ENCODE data around the gene RSPH1.

RSPH1 gene

DNA sequence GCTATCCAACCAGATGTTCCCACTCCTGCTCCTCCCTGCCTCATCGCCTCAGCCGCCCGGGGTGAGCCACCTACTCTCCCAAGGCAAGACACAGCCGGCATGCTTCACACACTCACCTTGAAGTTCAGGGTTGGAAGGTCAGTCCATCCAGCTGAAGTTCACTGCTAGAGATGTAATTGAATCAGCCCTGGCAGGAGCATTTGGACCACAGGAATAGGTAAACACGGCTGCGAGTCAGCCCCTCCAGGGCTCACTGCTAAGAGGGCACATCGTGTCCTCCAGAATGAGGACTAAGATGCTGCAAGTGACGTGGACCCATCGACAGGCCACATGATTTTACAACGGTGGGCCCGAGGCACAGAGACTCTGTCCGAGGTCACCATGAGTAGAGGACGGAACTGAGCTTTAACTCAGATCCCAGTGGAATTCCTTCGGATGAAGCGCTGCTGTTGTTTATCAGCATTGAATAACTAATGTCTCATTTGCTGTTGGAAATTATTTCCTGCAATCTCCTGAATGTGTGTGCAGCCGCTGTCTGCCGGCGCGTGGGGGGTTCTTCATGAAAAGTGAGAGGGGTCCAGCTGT lies 41.9 kb downstream of the RSPH1 start:
- intact Hi-C loops (cut with DNase I), result no loop called here
- peak in 1 of 10 donors; percentile 18 for DNase-seq

DNA sequence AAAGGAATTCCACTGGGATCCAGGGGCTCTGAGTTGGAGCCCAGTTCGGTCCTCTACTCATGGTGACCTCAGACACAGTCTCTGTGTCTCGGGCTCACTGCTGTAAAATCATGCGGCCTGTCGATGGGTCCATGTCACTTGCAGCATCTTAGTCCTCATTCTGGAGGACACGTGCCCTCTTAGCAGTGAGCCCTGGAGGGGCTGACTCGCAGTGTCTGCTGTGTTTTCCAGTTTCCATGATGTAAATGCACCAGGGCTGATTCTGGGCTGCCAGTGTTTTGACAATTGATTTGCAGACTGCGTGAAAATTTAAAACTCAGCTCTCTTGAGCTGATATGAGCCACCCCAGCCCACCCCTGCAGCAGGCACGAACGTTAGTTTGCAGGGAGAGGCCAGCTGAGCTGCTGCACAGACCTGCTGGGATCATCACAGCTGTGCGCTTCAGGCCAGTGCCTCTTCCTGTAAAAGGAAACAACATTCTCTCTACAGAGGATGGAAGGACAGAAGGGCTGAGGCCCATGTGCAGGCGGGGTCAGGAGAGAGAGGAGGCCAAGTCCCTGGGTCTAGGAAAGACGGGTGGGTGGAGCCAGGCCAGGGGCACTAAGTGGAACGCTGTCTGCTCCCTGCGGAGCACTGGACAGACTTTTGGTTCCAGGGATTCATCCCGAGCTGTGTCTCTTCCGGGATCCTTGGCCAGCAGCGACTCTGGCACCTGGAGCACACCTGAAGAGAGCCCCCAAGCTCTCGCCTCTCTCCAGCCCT lies 42.6 kb downstream of the RSPH1 start:
- peak in 2 of 10 donors; percentile 54 to 66 for DNase-seq
- intact Hi-C loops (cut with DNase I), result no loop called here

DNA sequence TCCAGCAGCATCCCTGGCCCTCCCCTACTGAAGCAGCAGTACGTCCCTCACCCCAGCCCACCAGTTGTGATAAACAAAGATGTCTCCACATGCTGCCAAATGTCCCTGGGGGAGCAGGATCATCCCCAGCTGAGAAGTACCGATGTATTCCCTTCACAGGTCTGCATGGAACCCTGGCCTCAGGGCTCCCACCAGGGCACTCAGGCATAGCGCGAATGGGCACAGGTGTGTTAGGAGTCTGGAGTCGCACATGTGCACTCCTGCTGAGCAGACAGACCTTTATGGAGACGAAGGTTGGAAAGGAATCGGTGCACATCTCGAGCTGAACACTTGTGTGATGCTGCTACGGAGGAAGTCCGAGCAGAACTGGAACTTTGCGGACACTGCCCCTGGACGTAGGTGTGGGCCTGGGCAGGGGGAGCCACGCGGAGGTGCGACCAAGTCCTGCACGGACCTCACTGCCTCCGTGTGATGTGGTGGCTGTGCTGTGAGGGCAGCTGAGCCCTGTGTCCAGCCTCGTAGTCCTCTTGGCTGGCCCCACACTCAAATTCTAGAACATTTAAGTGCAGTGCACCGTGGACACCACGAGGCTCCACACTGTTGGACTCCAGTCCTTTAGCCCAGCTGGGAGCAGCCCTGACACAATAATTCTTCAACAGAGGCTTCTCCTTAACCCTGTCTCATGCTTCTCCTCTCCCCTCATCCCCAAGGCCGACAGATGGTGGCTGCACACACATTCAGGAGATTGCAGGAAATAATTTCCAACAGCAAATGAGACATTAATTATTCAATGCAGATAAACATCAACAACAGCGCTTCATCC lies 43.4 kb downstream of the RSPH1 start:
- DNase-seq, result peak in 2 of 10 donors; percentile 29 to 70
- intact Hi-C loops (cut with DNase I), result no loop called here

DNA sequence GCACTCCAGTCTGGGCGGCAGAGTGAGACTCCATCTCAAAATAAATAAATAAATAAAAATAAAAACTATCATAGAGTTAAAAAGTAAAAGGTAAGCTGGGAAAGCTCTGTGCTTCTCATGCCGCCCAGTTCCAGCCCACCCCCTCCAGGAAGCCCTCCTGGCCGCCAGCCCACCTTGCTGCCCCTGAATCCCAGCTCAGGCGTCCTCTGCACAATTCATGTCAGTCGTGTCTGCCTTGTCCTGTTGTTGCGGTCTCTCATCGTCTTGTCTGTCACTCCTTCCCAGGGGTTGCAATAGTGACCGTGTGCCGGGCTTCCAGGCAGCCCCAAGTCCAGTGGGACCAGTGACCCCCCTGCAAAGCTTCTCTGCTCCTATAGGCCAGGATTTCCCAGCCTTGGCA lies 44.1 kb downstream of the RSPH1 start:
- peak in 2 of 10 donors; percentile 20 to 61 for DNase-seq
- intact Hi-C loops (cut with DNase I), result loop anchor here (2.0 kb wide), 2 partner anchors 307 to 635 kb away; no protein-coding TSS in a partner anchor

DNA sequence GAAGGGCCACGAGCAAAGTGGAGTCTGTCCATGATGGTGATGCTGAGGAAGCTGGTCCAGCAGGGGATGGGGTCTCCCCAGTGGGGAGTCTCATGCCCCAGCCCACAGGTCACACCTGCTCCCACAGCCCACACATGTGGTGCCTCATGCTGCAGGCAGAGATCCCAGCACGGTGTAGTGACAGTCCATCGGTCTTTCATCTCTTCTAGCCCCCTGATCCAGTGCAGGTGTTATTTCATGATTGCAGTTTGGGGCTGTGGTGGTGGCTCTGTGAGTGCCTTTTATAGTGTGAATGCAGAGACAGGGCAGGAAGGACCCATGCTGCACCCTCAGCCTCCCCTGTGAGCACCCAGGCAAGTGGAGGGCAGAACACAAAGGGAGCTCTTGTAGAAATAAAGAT lies 47.3 kb downstream of the RSPH1 start:
- intact Hi-C loops (cut with DNase I), result loop anchor here (10.0 kb wide), 1 partner anchor 104 kb away; no protein-coding TSS in a partner anchor
- DNase-seq, result peak in 1 of 10 donors; percentile 38

DNA sequence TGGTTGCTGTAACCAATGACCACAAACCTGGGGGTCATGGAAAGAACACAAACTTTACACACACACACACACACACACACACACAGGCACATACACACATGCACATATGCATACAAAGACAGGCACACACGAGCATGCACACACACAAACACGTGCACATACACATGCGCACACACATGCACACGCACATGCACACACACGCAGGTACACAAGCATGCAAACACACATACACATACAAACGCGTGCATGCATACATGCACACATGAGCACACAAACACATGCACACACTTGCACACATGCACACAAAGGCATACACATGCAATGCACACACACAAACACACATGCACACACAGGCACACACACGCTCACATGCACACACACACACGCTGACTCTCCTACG lies 48.3 kb downstream of the RSPH1 start:
- no peak for DNase-seq
- intact Hi-C loops (cut with DNase I), result loop anchor here (10.0 kb wide), 1 partner anchor 103 kb away; no protein-coding TSS in a partner anchor

DNA sequence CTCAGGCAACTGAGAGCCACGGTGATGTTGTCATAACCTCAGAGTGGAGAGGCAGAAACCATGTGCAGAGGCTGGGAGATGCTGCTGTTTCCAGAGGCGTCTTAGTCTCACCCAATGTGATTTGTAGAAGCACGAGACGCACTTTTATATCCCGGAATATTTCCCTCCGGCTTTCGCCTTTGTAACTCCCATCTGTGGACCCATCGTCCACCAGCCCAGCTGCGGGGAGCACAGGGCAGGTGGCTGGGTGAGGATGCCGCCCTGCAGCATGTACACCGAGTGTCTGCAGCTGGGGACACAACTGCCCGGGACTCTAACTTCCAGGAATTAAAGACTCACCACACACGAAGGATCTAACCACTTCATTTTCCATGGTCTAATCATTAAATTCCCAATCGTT lies 48.8 kb downstream of the RSPH1 start:
- intact Hi-C loops (cut with DNase I), result loop anchor here (10.0 kb wide), 1 partner anchor 102 kb away; no protein-coding TSS in a partner anchor
- no peak for DNase-seq

DNA sequence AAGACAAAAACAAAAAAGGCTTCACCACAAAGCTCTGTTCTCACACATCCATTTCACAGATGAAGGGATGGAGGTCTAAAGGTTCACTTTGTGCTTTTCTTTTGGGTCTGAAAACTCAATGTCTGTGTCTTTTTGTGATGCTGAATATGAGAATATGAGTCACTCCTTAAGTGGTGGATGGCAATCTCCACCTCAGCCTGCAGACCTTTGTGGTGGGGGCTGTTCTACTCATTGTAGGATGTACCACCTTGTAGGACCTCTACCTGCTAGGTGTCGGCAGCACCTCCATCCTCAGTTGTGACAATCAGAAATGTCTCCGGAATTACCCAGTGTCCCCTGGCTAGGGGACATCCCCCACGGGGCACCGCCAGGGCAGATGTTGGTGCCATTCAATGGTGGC lies 49.5 kb downstream of the RSPH1 start:
- no peak for DNase-seq
- intact Hi-C loops (cut with DNase I), result loop anchor here (10.0 kb wide), 1 partner anchor 102 kb away; no protein-coding TSS in a partner anchor

DNA sequence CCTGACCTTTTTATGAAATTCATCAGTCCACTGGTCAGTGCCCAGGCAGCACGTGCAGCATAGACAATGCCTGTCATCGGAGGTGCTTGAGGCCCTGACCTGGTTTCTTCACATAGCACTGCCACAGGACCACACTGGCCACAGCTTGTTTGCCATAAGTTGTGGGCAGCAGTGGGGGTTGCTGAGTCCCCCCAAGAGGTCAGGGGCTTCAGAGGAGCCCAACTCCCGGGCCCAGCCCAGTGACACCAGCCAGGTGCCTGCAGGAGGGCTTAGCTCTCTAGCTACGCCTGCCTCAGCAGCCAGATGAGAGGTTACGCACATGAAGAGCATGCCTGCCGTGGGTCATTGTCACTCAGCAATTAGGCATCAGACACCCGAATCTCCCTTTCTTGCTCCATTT lies 50.7 kb downstream of the RSPH1 start:
- DNase-seq, result peak in 1 of 10 donors; percentile 62
- intact Hi-C loops (cut with DNase I), result loop anchor here (10.0 kb wide), 1 partner anchor 101 kb away; no protein-coding TSS in a partner anchor

DNA sequence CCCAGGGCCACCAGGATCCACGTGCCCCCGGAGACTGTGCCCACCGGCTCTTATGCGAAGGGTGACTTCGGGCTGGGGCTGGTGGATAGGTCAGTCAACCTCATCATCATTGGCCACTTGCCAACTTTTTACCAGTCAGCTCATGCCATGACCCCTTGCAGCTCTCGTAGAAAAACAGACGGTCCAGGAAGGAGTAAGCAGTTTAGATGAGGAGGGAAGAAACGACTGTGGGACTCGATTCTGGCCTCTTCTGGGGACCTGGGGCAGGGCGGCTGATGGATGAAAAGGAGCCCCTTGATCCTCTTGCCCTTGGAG lies 51.3 kb downstream of the RSPH1 start:
- intact Hi-C loops (cut with DNase I), result loop anchor here (10.0 kb wide), 1 partner anchor 100 kb away; no protein-coding TSS in a partner anchor
- DNase-seq, result no peak

DNA sequence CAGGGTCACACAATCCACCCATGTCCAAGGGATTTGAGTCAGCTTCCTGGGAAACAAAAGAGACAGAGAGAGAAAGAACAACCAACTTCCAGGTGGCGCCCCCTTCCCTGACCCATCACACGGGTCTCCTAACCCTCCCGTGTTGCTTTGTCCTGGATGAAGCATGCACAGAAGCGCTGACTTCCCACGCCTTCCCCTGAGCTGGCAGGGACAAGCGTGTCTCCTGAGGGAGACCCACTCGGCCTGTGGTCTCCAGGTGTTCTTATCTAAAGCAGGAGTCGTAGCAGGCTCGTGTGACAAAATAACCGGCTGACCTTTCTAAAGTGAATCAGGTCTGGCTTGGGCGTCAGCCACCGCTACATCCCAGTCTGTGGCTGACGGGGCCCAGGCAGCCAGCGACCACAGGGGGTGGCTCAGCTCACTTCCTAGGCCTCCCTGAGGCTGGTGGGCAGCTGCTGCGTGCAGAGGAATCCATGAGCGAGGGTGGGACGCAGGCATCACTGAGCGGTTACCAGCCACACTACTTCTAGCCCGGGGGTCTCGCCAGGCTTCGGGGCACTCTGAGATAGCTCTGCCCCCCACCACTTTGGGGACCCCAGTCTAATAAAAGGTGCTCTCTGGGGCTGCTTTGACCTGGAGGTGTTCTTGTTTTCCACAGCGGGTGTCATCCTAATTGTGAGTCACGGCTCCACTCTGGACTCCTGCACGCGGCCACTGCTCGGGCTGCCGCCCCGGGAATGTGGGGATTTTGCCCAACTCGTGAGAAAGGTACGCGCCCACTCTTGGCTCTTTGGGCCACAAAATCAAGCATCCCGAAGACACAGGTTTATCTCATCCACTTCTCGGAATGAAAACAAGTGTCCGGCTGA lies 51.9 kb downstream of the RSPH1 start:
- intact Hi-C loops (cut with DNase I), result loop anchor here (10.0 kb wide), 1 partner anchor 99 kb away; no protein-coding TSS in a partner anchor
- peak in 2 of 10 donors; percentile 45 to 80 for DNase-seq

DNA sequence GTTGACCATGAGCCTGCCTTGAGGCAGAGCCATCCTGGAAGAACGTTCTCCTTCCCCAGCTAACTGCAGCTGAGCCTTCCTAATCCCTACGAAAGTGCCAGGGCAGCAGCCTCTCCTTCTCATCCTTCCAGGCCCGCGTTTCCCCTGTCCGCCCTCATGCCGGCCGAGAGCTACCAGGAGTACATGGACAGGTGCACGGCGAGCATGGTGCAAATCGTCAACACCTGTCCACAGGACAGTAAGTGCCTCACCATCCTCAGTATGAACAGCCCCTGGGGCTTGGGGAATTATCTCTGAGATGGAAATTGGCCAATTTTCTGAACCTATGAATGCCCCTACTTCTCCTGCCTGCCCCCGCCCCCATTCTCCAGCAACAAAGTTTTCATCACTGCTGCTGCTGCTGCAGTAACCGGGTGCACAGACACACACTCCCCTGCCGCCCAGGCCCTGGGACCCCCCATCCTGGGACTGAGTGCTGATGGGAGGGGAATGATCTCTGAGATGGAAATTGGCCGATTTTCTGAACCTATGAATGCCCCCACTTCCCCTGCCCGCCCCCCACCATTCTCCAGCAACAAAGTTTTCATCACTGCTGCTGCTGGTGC lies 52.7 kb downstream of the RSPH1 start:
- intact Hi-C loops (cut with DNase I), result loop anchor here (10.0 kb wide), 1 partner anchor 98 kb away; no protein-coding TSS in a partner anchor
- peak in 1 of 10 donors; percentile 72 for DNase-seq

DNA sequence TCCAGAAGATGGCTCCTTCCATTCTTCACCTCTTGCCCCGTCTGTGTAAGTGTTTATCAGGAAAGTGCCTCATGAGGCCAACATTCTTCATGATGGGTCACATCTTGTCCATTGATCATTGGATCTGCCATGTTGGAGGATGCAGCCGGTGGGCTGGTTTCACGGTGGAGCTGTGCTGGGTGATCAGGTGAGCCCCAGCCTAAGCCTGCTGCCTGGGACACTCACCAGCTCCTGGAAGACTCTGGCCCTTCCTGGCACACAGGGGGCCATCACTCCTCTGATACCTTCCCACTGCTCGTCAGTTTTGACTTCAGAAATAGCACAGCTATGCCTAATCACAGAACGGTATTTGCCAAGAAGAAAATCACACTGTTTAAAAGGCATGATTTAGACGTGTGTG lies 54.1 kb downstream of the RSPH1 start:
- intact Hi-C loops (cut with DNase I), result loop anchor here (10.0 kb wide), 1 partner anchor 97 kb away; no protein-coding TSS in a partner anchor
- DNase-seq, result peak in 1 of 10 donors; percentile 66

DNA sequence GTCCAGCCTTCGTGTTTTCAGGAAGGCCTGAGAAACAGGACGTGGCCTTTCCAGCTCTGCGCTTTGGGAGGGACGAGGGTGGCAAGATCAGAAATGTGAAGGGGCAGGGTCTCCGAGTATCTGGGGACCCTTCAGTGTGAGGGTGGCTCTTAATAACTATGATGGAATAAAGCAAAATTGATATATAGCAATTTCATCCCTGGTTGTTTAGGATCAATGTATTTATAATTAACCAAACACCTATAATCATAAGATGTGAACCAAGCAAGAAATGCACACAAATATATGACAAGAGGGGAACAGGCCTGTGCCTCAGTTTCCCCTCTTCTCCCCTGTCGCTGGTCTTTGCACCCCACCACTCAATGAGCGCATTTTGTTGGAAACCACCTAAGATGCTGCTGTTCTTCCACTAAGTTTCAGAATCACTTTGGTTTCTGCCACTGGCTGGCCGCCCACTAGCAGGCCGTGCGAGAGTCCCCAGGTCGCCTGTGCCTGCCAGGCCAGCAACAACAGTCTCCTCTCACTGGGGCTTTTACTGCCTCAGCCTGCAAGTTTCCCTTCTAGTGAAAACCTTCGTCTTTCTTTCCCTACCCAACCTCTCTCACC lies 55.7 kb downstream of the RSPH1 start:
- intact Hi-C loops (cut with DNase I), result loop anchor here (10.0 kb wide), 1 partner anchor 95 kb away; no protein-coding TSS in a partner anchor
- DNase-seq, result peak in 2 of 10 donors; percentile 42 to 59

DNA sequence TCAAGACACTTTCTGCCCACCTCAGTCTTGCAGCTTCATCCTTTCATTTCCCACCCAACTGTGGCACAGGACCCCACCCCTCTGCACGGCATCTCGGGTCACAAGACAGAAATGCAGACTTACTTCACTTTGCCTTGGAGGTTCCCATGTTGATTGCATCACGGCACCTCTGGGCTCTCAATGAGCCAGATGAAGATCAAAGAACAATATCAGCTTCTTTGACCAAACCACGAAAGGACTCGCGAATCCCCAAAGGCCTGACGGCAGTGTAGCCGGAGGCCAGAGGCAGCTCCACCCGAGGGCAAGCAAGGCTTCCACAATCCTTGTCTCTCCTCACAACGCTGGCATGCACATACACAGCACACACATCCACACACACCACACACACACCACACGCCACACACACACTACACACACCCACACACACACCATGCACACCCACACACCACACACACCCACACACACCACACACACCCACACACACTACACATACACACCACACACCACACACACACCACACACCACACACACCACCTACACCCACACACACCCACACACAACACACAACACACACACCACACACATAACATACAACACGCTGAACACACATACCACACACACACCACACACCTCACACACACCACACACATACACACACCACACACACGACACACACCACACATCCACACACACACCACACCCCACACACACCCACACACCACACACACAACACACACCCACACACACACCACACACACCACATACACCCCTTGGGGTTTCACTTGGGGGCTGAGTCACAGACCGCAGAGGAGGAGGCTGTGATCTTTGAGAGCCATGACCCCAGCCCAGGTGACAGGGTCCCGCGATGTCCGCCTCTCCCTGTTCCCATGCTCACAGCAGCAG lies 56.5 kb downstream of the RSPH1 start:
- intact Hi-C loops (cut with DNase I), result loop anchor here (10.0 kb wide), 1 partner anchor 95 kb away; no protein-coding TSS in a partner anchor
- peak in 1 of 10 donors; percentile 50 for DNase-seq

DNA sequence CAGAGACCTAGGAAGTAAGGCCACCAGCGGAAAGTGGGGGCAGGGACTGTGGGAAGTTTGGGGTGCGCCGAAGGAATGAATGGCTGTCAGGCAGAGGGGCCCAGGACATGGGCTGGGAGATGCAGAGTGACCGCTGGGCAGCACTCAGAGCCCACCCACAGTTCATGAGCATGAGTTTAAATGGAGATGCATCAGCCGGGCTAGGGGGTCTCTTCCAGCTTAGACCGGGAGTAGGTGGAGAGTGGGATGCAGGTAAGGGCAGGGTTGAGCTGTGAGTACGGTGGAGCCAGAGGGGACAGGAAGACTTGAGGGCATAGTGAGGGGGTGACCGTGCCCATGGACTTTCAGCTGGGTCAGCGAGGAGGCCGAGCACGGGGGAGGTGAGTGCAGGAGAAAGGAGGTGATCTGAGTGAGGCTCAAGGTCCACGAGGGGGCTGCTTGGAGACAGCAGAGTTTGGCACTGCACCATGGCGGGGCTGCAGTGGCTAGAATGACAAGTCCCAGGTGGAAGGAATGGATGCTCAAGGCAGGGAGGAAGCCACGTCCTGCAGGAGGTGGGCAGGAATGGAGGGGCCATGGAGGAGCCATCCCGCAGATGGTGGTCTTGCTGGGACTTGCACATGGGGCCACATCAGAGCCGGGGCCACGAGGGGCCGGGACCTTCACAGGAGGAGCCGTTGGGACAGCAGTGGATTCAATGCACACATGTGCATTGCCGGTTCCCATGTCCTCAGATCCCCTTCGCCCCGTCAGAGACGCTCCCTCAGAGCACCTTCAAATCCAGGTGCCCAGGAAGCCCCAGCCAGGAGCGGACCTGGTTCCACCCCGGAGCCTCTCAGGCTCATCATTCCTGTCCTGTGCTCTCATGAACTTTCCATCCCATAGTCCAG lies 57.5 kb downstream of the RSPH1 start:
- intact Hi-C loops (cut with DNase I), result no loop called here
- peak in 2 of 10 donors; percentile 43 to 76 for DNase-seq

DNA sequence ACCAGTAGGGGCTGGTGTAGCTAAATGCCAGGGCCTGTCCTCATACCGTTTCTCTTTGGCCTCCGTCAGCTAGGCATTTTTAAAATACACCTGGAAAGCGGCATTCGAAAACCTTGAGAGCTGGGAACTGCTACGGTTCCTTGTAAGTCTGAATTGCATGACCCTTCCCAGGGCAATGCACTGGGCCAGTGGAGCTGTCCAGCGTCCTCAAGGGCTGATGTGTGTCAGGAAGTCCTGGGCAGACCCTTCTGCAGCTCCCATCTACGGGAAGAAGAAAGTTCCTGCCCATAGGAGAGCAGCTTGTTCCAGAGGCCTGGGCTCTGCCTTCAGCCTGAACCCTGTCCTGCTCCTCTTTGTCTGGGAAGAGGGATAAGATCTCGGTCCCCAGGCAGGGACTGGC lies 58.2 kb downstream of the RSPH1 start:
- intact Hi-C loops (cut with DNase I), result no loop called here
- DNase-seq, result peak in 2 of 10 donors; percentile 30 to 55
